GM21717 (cell line): ENCODE measurements around the gene ADAMTS2.
"Not testable (repeated sequence)": the region's sequence is repeated elsewhere in the genome, so short reads cannot be mapped to it uniquely, and the experiment has no call there.

Experiments
- ATAC-seq: cut with Tn5 transposase; IDR thresholded peaks from one replicate; pipeline ENCODE4 v1.9.1; 2021; ENCODE audit warnings: mild to moderate bottlenecking, moderate library complexity; ENCODE audit not compliant: unreplicated experiment

The ADAMTS2 gene

GRCh38 chr5:179120421-179120861 lies 224.8 kb downstream of the ADAMTS2 start:
- no peak for ATAC-seq

- ATAC-seq: no peak
Observed at GRCh38 chr5:179119415-179120170, 225.7 kb downstream of the ADAMTS2 start.

GRCh38 chr5:179118756-179119414 lies 226.4 kb downstream of the ADAMTS2 start:
- ATAC-seq: no peak

GRCh38 chr5:179118338-179118737 lies 226.9 kb downstream of the ADAMTS2 start:
- ATAC-seq: no peak

- no peak for ATAC-seq
Observed at GRCh38 chr5:179115845-179116524, 229.3 kb downstream of the ADAMTS2 start.

- no peak for ATAC-seq
Observed at GRCh38 chr5:179115307-179115706, 230.0 kb downstream of the ADAMTS2 start.

GRCh38 chr5:179114756-179115155 lies 230.5 kb downstream of the ADAMTS2 start:
- no peak for ATAC-seq

- no peak for ATAC-seq
Observed at GRCh38 chr5:179113945-179114641, 231.2 kb downstream of the ADAMTS2 start.

- no peak for ATAC-seq
Observed at GRCh38 chr5:179113143-179113530, 232.1 kb downstream of the ADAMTS2 start.

GRCh38 chr5:179112469-179113142 lies 232.7 kb downstream of the ADAMTS2 start:
- no peak for ATAC-seq

GRCh38 chr5:179111267-179112207 lies 233.7 kb downstream of the ADAMTS2 start:
- no peak for ATAC-seq

- no peak for ATAC-seq
Observed at GRCh38 chr5:179110528-179110927, 234.7 kb downstream of the ADAMTS2 start.

- not testable (repeated sequence) for ATAC-seq
Observed at GRCh38 chr5:179101282-179101681, 244.0 kb downstream of the ADAMTS2 start.

- no peak for ATAC-seq
Observed at GRCh38 chr5:179089502-179089901, 255.8 kb downstream of the ADAMTS2 start.

- no peak for ATAC-seq
Observed at GRCh38 chr5:179080724-179081123, 264.5 kb downstream of the ADAMTS2 start.

- ATAC-seq: no peak
Observed at GRCh38 chr5:179079165-179079987, 265.9 kb downstream of the ADAMTS2 start.

GRCh38 chr5:179065703-179066102 lies 279.6 kb downstream of the ADAMTS2 start:
- ATAC-seq: no peak

- no peak for ATAC-seq
Observed at GRCh38 chr5:179061025-179061424, 284.2 kb downstream of the ADAMTS2 start.
